GM10847 (cell line): ENCODE data around the gene TTLL9.

Source experiments
- POLR2A ChIP-seq: IDR thresholded peaks from 2 replicates; pipeline ENCODE4 v1.6.1; 2011; ENCODE audit not compliant: insufficient read length; ENCODE audit errors: extremely low read depth

Gene TTLL9

GRCh38 chr20:31879143-31879987 is 8.9 kb downstream of the TTLL9 start:
- TF ChIP-seq POLR2A: no peak

GRCh38 chr20:31881945-31882344 is 11.5 kb downstream of the TTLL9 start:
- TF ChIP-seq POLR2A: no peak

GRCh38 chr20:31883829-31884228 is 13.4 kb downstream of the TTLL9 start:
- no peak for TF ChIP-seq POLR2A

DNA sequence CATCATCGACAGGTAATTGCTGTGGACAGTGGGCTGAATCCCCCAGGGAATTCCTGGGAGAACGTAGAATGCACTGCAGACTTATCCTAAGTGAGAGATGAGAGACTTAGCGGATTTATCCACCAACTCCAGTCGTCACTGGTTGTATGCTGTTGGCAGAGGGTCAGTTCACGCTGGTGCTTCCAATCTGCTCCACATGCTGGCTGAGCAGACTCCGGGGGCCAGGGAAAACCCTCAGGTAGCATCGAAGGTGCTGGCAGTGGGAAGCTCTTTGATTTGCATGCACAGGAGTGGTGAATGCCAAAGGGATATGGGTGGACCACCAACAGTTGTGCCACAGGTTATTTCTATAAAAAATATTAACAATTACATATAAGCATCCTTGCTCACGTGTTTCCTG is 20.2 kb downstream of the TTLL9 start:
- TF ChIP-seq POLR2A: no peak

- no peak for TF ChIP-seq POLR2A
Observed at GRCh38 chr20:31894980-31895675, 24.7 kb downstream of the TTLL9 start.

GRCh38 chr20:31896049-31896448 is 25.6 kb downstream of the TTLL9 start:
- TF ChIP-seq POLR2A: no peak

DNA sequence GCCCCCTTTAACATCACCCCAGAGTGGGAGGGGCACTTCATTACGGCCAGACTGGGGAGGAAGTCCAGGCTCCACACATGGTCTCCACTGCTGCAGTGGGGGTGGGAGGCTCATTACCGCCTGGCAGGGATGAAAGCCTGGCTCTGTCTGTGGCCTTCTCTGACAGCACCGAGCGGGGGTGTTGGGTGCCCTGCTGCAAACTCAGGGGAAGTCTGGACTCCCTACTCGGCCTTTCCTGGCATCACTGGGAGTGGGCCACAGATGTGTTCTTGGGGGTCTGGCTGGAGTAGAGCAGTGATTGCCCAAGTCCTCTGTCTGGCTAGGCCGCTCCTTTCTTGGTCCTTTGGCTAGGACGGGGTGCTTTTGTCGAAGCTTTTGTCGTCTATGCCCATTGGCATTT is 27.1 kb downstream of the TTLL9 start:
- TF ChIP-seq POLR2A: no peak

DNA sequence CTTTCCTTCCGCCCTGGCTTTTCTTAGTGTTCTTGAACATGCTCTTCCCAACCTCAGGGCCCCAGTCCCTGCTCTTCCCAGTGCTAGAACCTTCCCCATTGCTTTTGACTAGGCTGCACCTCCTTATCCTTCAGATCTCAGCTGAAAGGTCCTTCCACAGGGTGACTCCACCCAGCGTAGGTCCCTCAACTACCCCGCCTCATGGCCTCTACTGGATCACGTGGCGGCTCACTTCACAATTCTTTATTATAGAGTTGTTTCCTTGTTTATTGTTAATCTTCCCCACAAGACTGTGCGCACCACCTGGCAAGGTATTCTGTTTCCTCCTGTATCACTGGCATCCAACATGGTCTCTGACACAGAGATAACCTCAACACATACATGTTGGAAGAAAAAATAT is 31.2 kb downstream of the TTLL9 start:
- no peak for TF ChIP-seq POLR2A

GRCh38 chr20:31903627-31904386 is 33.4 kb downstream of the TTLL9 start:
- TF ChIP-seq POLR2A: no peak

DNA sequence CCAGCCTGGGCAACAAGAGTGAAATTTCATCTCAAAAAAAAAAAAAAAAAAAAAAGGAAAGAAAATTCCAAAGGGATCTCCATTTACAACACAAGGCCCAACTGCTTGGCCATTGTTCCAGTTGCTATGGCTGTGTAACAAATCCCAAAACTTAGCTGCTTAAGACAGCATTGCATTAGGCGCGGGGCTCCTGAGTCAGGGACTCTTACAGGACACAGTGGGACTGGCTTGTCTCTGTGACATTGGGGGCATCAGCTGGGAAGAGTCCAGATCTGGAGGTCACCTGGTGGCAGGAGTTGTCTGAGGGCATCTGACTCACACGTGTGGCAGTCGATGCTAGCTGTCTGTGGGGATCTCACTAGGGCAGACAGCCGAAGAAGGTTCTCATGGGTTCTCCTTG is 35.6 kb downstream of the TTLL9 start:
- no peak for TF ChIP-seq POLR2A

GRCh38 chr20:31907046-31907445 is 36.6 kb downstream of the TTLL9 start:
- TF ChIP-seq POLR2A: no peak

DNA sequence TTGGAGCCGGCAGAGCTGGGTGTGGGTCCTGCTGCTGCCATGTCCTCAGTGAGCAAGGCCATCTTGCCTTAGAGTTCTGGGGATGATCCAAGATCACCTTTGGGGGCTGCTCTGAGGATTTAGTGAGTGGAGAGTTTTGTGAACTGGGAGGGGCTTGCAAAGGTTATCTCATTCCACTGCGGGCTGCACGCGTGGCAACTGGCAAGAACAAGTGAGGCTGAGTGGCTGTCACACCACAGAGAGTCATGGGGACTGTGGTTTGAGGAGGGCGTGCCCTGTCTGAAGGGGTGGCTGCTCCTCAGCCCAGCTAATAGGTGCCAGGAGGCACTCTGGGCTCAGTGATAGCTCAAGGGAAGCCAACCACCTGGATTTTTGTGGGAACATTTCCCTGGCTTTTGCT is 37.6 kb downstream of the TTLL9 start:
- no peak for TF ChIP-seq POLR2A

GRCh38 chr20:31908424-31908823 is 38.0 kb downstream of the TTLL9 start:
- TF ChIP-seq POLR2A: no peak

DNA sequence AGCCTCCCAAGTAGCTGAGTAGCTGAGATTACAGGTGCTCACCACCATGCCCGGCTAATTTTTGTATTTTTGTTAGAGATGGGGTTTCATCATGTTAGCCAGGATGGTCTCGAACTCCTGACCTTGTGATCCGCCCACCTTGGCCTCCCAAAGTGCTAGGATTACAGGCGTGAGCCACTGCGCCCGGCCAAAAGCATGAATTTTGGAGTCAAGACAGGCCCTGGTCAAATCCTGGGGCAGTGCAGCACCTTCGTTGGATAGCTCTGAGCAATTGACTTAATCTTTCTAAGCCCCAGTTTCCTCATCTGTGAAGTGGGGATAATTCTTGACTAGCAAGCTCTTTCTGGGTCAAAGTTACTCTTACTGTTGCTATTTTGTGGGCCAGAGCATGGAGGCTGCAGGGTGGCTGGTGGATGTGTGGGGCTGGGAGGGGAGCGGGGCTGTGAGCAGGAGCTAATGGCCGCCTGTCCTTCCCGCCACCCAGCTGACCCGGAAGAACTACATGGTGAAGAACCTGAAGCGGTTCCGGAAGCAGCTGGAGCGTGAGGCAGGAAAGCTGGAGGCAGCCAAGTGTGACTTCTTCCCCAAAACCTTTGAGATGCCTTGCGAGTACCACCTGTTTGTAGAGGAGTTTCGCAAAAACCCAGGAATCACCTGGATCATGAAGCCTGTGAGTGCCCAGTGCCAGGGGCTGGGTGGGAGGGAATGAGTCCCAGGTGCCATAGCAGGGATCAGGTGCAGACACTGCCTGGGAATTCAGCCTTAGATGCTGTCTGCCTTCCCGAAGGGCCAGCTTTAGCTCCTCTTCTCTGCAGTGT is 39.0 kb downstream of the TTLL9 start:
- no peak for TF ChIP-seq POLR2A
